Osteoblast (primary cell): ENCODE data around the gene PSMD1. TPM values are rescaled to one million over a fixed set of nuclear protein-coding genes. Genes with fewer than 3 reads are reported as not detected.

Source experiments
- DNase-seq: peaks from one replicate; pipeline ENCODE4 v3.0.0; 2011; ENCODE audit warnings: low spot score, mixed read lengths; ENCODE audit not compliant: insufficient read length; ENCODE audit errors: missing footprints
- H2AFZ ChIP-seq: 2 replicates; pipeline ENCODE4 v1.6.0; 2011; ENCODE audit warnings: mild to moderate bottlenecking, low read length
- H3K27ac ChIP-seq: 2 replicates; pipeline ENCODE4 v1.5.1; 2011; ENCODE audit warnings: mild to moderate bottlenecking, low read depth, low read length, moderate library complexity
- H3K27me3 ChIP-seq: 2 replicates; pipeline ENCODE4 v1.6.0; 2012; ENCODE audit warnings: mild to moderate bottlenecking, control low read depth, inconsistent platforms, low read length, moderate library complexity; ENCODE audit not compliant: insufficient read depth
- H3K36me3 ChIP-seq: 2 replicates; pipeline ENCODE4 v1.5.1; 2011; ENCODE audit warnings: mild to moderate bottlenecking, low read length, control low read depth, moderate library complexity; ENCODE audit not compliant: insufficient read depth
- H3K4me1 ChIP-seq: 2 replicates; pipeline ENCODE4 v1.5.1; 2011; ENCODE audit warnings: mild to moderate bottlenecking, low read length, control low read depth, moderate library complexity; ENCODE audit not compliant: insufficient read depth
- H3K4me2 ChIP-seq: 2 replicates; pipeline ENCODE4 v1.6.0; 2011; ENCODE audit warnings: mild to moderate bottlenecking, low read length; ENCODE audit not compliant: insufficient read depth
- H3K4me3 ChIP-seq: fragments of 200-600 bp; sonication (generic); 3 replicates; pipeline ENCODE4 v1.5.1; 2012; ENCODE audit warnings: mild to moderate bottlenecking, low read length, inconsistent platforms; ENCODE audit not compliant: insufficient read depth
- H3K79me2 ChIP-seq: 2 replicates; pipeline ENCODE4 v1.6.0; 2012; ENCODE audit warnings: mild to moderate bottlenecking, low read length, control low read depth, inconsistent platforms; ENCODE audit not compliant: insufficient read depth
- H3K9me3 ChIP-seq: 2 replicates; pipeline ENCODE4 v1.5.1; 2011; ENCODE audit warnings: low read depth, low read length, control low read depth
- H4K20me1 ChIP-seq: 2 replicates; pipeline ENCODE4 v1.6.0; 2012; ENCODE audit warnings: mild to moderate bottlenecking, low read length, control low read depth; ENCODE audit not compliant: insufficient read depth
- total RNA-seq: library from RNA; depleted of rRNA; stranded (reverse); fragments of >200 nt; gene quantifications from 2 replicates; pipeline ENCODE4 v1.2.3, GENCODE V29; 2012
- TF ChIP-seq, protein P1 (sequence below): IDR thresholded peaks from 2 replicates; pipeline ENCODE4 v1.5.1; 2011; ENCODE audit warnings: mild to moderate bottlenecking, low read depth, low read length, moderate library complexity; ENCODE audit errors: extremely low read depth

Gene PSMD1
- total RNA-seq, 1 donor, result 112 TPM

GRCh38 chr2:231036131-231036530 is 20.5 kb upstream of the PSMD1 start:
- no peak for DNase-seq
- no peak overlapping the region for H3K4me3 ChIP-seq

GRCh38 chr2:231036578-231037106 is 20.0 kb upstream of the PSMD1 start:
- H3K36me3 ChIP-seq, result no peaks in the 10 kb centered on the region
- TF ChIP-seq, protein P1, sequence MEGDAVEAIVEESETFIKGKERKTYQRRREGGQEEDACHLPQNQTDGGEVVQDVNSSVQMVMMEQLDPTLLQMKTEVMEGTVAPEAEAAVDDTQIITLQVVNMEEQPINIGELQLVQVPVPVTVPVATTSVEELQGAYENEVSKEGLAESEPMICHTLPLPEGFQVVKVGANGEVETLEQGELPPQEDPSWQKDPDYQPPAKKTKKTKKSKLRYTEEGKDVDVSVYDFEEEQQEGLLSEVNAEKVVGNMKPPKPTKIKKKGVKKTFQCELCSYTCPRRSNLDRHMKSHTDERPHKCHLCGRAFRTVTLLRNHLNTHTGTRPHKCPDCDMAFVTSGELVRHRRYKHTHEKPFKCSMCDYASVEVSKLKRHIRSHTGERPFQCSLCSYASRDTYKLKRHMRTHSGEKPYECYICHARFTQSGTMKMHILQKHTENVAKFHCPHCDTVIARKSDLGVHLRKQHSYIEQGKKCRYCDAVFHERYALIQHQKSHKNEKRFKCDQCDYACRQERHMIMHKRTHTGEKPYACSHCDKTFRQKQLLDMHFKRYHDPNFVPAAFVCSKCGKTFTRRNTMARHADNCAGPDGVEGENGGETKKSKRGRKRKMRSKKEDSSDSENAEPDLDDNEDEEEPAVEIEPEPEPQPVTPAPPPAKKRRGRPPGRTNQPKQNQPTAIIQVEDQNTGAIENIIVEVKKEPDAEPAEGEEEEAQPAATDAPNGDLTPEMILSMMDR, result no peak
- no peak overlapping the region for H3K4me2 ChIP-seq
- H4K20me1 ChIP-seq, result no peaks in the 10 kb centered on the region
- no peaks in the 10 kb centered on the region for H3K79me2 ChIP-seq
- H3K4me1 ChIP-seq, result no peaks in the 10 kb centered on the region
- no peak overlapping the region for H2AFZ ChIP-seq
- no peaks in the 10 kb centered on the region for H3K9me3 ChIP-seq
- peaks cover 66% of the 10 kb centered on the region for H3K27me3 ChIP-seq
- no peak overlapping the region for H3K4me3 ChIP-seq
- no peak overlapping the region for H3K27ac ChIP-seq
- DNase-seq, result no peak

More at GRCh38 chr2:231036131-231036530, 20.5 kb upstream of the PSMD1 start:
- H3K79me2 ChIP-seq, result no peaks in the 10 kb centered on the region
- no peaks in the 10 kb centered on the region for H3K36me3 ChIP-seq
- TF ChIP-seq, protein P1, result no peak
- H4K20me1 ChIP-seq, result no peaks in the 10 kb centered on the region
- no peak overlapping the region for H3K27ac ChIP-seq
- H3K9me3 ChIP-seq, result no peaks in the 10 kb centered on the region
- H2AFZ ChIP-seq, result no peak overlapping the region
- no peak overlapping the region for H3K4me2 ChIP-seq
- H3K27me3 ChIP-seq, result peaks cover 61% of the 10 kb centered on the region
- H3K4me1 ChIP-seq, result no peaks in the 10 kb centered on the region

- Histone ChIP-seq H3K4me1 (no peaks in the 10 kb centered on the region), H3K79me2 (no peaks in the 10 kb centered on the region), H3K4me2 (no peak within 1 kb of the TSS), H3K4me3 (no peak within 1 kb of the TSS), H3K27me3 (peaks cover 65% of the 10 kb centered on the region), H2AFZ (no peak within 1 kb of the TSS), H3K27ac (no peak within 1 kb of the TSS), H3K9me3 (no peaks in the 10 kb centered on the region), H3K36me3 (no peaks in the 10 kb centered on the region), H4K20me1 (no peaks in the 10 kb centered on the region)
- peak; percentile 85 for DNase-seq
- TF ChIP-seq, protein P1, result no peak
Observed at GRCh38 chr2:231037202-231037730, 19.4 kb upstream of the PSMD1 start, which contains the start of gene C2orf72. Gene C2orf72, plus strand, starts transcription at chr2:231037523. Its CDS starts 43 bp downstream, at chr2:231037566.

GRCh38 chr2:231037731-231038482 is 18.8 kb upstream of the PSMD1 start:
- Histone ChIP-seq H3K36me3 (no peaks in the 10 kb centered on the region), H3K27me3 (peaks cover 67% of the 10 kb centered on the region), H3K9me3 (no peaks in the 10 kb centered on the region), H3K27ac (no peak overlapping the region), H3K79me2 (no peaks in the 10 kb centered on the region), H4K20me1 (no peaks in the 10 kb centered on the region), H2AFZ (no peak overlapping the region), H3K4me3 (no peak overlapping the region), H3K4me1 (no peaks in the 10 kb centered on the region), H3K4me2 (no peak overlapping the region)
- TF ChIP-seq, protein P1, result no peak
- peak; percentile 84 for DNase-seq
